ENCODE measurements around the gene ASIP. TPM values are rescaled to one million over a fixed set of nuclear protein-coding genes. Genes with fewer than 3 reads are reported as not detected.

ASIP gene
- total and polyA plus RNA-seq, 2 of the 13 experiments (the other 11 are each of a cell fraction or from before 2014, with no cell fraction given): not detected

GRCh38 chr20:34302312-34302722 lies 61.1 kb downstream of the ASIP start (continued):
- no peak for TF ChIP-seq FIP1L1 (IDR thresholded peaks at IDR 0.05; ENCODE audit: borderline replicate concordance, insufficient read depth, low read depth, low read length)
- no peak for TF ChIP-seq PREB (CRISPR knock-in tag; IDR thresholded peaks at IDR 0.05)
- TF ChIP-seq SOX5 (CRISPR knock-in tag; IDR thresholded peaks at IDR 0.05; ENCODE audit: borderline replicate concordance): no peak
- no peak for TF ChIP-seq XBP1 (CRISPR knock-in tag; IDR thresholded peaks at IDR 0.05)
- TF ChIP-seq SIX1 (CRISPR knock-in tag; IDR thresholded peaks at IDR 0.05; ENCODE audit: borderline replicate concordance): no peak
- TF ChIP-seq ZNF557 (CRISPR knock-in tag; IDR thresholded peaks at IDR 0.05): peak; percentile 31; the same call in 1 of the 2 replicates
- TF ChIP-seq CREB3 (CRISPR knock-in tag; IDR thresholded peaks at IDR 0.05): no peak
- no peak for TF ChIP-seq FOXM1 (CRISPR knock-in tag; IDR thresholded peaks at IDR 0.05)
- TF ChIP-seq TOE1 (CRISPR knock-in tag; IDR thresholded peaks at IDR 0.05): no peak
- TF ChIP-seq ZNF576 (CRISPR knock-in tag; IDR thresholded peaks at IDR 0.05): no peak
- TF ChIP-seq ZNF883 (CRISPR knock-in tag; IDR thresholded peaks at IDR 0.05; ENCODE audit: not compliant biosample characterization): no peak
- no peak for TF ChIP-seq NFKBIZ (CRISPR knock-in tag; IDR thresholded peaks at IDR 0.05)
- no peak for TF ChIP-seq ZNF772 (CRISPR knock-in tag; IDR thresholded peaks at IDR 0.05)
- TF ChIP-seq HNRNPL (IDR thresholded peaks at IDR 0.05; ENCODE audit: low read depth, low read length): no peak
- TF ChIP-seq KIAA2018 (CRISPR knock-in tag; IDR thresholded peaks at IDR 0.05; ENCODE audit: borderline replicate concordance): no peak
- TF ChIP-seq ZNF367 (CRISPR knock-in tag; IDR thresholded peaks at IDR 0.05; ENCODE audit: borderline replicate concordance): no peak
- 0 out of 2 replicates have a peak, but pooled peaks have one; percentile 46 for TF ChIP-seq ISX (CRISPR knock-in tag; conservative IDR thresholded peaks at IDR 0.05)
- peak; percentile 77; the same call in 1 of the 2 replicates for TF ChIP-seq NFATC3 (CRISPR knock-in tag; IDR thresholded peaks at IDR 0.05)
- TF ChIP-seq ZNF83 (CRISPR knock-in tag; IDR thresholded peaks at IDR 0.05; ENCODE audit: borderline replicate concordance): no peak
- TF ChIP-seq JDP2 (CRISPR knock-in tag; IDR thresholded peaks at IDR 0.05; ENCODE audit: borderline replicate concordance): no peak
- no peak for TF ChIP-seq PHF20 (CRISPR knock-in tag; IDR thresholded peaks at IDR 0.05)

All from HepG2 (cell line).